Upper lobe of left lung (tissue), 4 donors: ENCODE measurements around the gene OR13D1.

ENCODE experiments used
- EP300 ChIP-seq, 4 donors: sonication (generic); formaldehyde crosslinking; IDR thresholded peaks; one replicate each; pipeline ENCODE4 v1.5.1; 2017; ENCODE audit warnings: antibody characterized with exemption in 4 of 4, control low read depth in 2 of 4
- POLR2A ChIP-seq, 4 donors: fragments of 450-650 bp; IDR thresholded peaks; one replicate each; pipeline ENCODE4 v1.5.1; 2016 to 2017; ENCODE audit warnings: antibody characterized with exemption in 4 of 4, mild to moderate bottlenecking in 2 of 4
- TF ChIP-seq, protein P1 (sequence below), 6 experiments: fragments of 450-650 bp in 4 of 6; fragments of 200-600 bp in 2 of 6; sonication (generic) in 2 of 6; IDR thresholded peaks; one replicate each; pipeline ENCODE4 v1.5.1; 2016 to 2019; ENCODE audit warnings: antibody characterized with exemption in 6 of 6

DNA sequence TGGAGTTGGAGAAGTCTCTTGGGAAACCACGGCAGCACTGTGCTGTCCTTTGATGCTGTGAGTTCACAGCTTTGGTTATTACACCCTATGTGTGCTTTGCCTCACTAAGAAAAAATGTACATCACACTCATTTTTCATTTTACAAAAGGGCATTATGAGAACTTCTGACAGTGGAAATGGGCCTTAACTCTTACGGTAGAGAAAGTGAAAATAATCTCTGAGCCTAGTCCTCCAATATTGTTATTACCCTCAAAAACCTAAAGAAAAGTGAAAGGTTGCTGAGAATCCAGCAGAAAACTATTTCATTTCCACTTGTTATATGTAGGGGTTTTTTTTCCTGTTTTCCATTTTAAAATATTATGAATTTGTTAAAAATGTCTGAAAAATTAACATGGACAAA lies 8.2 kb upstream of the OR13D1 start:
- TF ChIP-seq, protein P1, sequence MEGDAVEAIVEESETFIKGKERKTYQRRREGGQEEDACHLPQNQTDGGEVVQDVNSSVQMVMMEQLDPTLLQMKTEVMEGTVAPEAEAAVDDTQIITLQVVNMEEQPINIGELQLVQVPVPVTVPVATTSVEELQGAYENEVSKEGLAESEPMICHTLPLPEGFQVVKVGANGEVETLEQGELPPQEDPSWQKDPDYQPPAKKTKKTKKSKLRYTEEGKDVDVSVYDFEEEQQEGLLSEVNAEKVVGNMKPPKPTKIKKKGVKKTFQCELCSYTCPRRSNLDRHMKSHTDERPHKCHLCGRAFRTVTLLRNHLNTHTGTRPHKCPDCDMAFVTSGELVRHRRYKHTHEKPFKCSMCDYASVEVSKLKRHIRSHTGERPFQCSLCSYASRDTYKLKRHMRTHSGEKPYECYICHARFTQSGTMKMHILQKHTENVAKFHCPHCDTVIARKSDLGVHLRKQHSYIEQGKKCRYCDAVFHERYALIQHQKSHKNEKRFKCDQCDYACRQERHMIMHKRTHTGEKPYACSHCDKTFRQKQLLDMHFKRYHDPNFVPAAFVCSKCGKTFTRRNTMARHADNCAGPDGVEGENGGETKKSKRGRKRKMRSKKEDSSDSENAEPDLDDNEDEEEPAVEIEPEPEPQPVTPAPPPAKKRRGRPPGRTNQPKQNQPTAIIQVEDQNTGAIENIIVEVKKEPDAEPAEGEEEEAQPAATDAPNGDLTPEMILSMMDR (IDR thresholded peaks at IDR 0.05), result no peak
- TF ChIP-seq EP300 (IDR thresholded peaks at IDR 0.05) (no peak), POLR2A (IDR thresholded peaks at IDR 0.05) (no peak)
